ENCODE measurements around the gene CAT.
A peak's percentile ranks its signal among the peaks of the same experiment; 100 is the strongest.

CAT gene

DNA sequence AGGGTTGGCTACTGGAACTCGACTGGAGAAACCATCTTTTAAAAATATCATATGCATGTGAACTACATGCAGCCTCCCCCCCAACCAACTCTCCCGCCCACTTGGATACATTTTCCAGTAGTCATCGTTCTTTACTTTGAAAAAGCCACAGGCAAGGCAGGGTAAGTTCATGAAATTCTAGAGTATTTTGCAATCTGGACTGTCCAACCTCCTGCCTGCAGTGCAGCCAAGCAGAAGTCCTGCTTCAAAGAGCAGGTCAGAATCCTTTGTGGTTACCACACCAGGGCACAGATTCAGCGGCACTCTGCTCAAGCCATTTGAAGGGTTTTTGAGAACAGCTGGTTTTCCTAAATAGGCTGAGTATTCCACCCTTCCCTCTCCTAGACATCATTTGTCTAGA lies 62.8 kb downstream of the CAT start:
- DNase-seq, result no peak

DNA sequence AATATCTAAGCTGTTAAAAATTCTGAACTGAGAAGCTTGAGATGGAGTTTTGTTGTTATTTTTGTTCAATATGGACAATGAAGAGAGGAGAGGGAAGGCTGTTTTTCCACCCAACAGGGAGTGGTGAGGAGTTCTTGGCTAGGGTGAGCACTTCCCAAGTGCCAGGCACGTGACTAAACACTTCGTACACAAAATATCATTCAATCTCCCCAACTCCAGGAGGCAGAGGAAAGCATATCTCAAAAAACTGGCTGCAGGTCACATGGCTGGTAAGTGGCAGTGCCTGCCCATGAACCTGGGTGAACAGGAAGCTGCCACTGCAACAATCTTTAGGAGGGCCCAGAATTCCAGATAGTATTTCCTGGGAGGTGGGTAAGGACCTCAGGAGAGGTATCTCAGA lies 63.2 kb downstream of the CAT start:
- no peak for DNase-seq

DNA sequence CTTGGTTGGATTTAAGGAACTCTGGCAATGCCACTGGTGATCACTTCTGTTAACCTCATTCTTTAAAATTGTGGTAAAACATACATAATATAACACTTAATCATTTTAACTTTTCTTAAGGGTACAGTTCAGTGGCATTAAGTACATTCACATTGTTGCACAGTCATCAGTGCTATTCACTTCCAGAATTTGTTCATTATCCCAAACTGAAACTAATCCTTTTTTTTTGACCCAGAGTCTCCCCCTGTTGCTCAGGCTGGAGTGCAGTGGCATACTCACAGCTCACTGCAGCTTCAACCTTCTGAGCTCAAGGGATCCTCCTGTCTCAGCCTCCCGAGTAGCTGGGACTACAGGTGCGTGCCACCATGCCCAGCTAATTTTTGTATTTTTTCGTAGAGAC lies 64.2 kb downstream of the CAT start:
- DNase-seq, result no peak

DNA sequence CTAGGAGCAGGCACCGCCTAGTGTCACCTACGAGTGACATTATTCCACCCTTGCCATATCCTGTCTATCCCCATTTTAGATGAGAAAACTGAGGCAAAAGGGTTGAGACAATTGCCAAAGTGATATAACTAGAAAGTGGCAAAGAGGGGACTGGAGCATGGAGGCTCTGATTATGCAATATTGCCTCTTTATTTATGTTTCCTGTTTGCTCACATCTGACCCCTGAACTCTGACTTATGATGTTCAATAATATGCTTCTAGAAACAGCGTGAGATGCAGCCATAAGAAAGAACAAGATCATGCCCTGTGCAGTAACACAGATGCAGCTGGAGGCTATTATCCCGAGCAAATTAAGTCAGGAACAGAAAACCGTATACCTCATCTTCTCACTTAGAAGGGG lies 67.1 kb downstream of the CAT start:
- no peak for DNase-seq

DNA sequence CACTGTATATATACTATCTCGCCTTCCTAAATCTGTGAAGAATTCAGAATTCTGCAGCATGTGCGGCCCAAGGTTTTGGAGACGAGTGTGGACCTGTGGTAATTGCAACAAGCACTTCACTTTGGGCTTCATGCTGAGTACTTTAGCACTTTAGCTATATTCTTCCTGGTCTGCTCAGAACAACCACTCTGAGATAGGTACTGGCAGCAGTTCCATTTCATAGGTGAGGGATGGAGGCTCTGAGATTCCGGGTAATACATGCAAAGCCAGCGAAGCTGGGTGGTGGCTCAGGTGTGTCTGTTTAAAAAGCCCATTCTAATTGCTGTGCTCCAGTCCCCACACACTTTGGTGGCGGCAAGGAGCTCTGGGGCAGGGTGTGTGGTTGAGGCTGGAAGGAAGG lies 68.4 kb downstream of the CAT start:
- no peak for DNase-seq

DNA sequence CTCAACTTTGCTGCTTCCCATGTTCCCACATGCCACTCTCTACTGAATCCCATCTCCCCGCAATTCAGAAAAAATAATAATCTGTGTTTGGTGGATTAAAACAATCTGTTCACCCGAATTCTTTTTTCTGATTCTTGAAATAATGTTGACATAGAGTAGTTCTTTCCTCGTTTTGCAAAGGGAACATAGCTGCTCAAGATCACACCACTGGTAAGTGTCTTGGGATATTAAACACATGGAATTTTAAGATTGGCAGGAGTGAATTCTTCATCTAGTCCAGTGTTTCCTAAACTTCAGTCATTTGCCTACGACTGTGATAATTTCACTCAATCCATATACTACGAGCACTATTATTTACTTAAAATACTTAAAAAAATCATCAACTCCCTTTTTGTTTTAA lies 68.9 kb downstream of the CAT start:
- no peak for DNase-seq

DNA sequence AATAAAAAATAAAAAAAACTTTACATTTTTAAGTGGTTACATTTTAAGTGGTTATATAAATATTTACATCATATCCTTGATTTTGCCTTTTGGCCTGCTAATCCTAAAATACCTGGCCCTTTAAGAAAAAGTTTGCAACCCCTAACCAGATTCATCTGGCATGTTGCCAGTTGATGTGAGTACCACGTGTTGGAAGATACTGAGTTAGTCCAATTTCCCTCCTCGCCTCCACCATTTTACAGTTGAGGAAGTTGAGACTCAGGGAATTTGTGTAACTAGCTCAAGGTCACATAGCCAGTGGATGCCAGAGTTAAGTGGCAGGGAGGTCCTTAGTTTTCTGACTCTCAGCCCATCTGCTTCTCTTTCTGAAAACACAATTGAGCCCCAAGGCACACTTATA lies 69.8 kb downstream of the CAT start:
- DNase-seq, result no peak

DNA sequence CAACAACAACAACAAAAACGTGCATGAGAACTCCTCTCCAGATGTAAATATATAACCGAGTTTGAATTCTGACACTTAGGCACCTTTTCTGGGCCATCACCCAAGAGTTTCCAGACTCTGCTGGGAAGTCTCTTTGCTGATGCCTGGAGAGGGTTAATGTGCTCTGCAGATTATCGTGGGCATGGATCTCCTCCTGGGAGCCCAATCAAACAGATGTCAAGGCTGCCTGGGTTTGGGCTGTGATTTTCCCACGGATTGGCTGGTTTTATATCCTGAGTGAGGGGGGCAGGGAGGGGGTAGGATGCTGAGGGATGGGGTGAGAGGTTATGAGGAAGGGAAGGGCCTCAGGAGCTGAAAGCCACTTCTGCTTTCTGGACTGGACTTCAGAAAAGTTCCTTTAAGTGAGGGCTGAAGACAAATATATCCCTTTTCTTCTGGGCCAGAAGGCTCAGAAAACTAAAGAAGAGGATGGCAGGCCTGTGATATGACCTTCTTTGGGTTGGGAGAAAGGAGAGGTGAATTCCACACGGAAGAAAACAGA lies 70.7 kb downstream of the CAT start:
- no peak for DNase-seq

DNA sequence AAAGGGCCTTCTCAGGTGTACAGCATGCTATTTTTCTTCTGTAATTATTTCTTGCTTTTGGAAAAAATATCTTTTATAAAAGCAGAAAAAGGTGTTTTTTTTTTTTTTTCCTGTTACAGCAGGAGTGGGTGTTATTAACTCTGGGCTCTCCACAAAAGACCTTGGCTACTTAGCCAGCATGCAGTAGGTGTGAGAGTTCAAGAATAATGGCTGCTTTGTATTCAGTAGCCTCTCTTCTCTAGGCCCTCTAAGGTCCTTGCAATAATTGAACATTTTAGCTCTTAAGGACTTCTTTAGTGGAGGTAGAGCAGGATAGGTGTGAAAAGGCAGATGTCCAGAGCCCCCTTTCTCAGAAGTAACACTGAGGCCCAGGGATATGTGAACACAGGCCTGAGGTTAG lies 71.5 kb downstream of the CAT start:
- DNase-seq, result no peak

DNA sequence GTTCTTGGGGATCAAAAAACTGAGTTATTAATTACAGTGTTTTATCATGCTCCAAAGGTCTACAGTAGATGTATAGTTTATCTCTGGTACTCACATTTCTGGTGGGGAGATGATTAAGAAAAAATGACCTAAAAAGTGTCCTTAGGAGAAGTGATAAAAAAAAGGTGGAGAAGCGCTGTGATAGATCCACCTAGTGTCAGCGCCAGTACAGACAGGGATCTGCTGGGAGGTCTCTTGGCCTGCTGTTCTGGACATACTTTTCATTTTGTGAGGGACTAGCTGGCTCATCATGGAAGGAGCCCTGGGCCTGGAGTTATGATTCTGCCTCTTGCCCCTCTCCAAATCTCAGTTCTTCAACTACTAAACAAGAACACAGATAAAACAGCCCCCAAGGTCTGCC lies 71.9 kb downstream of the CAT start:
- DNase-seq, result no peak

DNA sequence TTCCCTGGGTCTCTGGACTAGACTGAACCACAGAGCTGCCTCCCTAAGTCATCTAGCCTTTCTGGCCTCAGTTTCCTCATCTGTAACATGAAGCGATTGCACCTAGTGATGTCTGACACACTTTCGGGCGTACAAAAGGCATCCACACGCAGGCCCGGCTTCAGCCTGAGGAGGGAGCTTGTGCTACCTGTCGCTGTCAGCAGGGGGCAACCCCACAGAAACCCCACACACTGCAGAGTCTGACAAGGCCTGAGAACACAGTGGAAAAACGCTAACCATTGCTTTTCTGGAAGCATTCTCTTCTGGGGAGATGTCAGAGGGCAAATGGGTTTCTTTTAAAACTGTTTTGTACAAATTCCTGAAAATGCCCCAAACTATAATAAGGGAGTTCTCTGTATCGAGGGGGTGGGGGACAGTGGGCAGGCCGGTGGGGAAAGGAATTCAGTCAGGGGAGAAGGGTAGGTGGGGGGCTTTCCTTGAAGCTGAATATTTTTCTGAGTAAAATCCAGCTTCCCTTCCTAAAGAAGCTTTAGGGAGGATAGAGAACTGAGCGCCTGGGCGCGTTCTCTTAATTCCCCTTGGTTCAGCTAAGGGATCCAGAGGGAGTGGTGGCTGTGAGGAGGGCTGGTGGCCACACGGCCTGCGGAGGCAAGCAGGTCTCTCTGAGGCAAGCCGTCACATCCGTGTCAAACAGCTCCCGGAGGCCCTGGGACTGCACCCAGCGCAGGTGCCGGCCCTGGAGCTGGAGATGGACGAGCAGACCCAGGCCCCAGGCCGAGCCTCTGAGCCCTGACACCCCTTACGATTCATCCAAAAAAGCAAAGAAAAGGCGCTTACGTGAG lies 74.3 kb downstream of the CAT start:
- peak; percentile 28 for DNase-seq

DNA sequence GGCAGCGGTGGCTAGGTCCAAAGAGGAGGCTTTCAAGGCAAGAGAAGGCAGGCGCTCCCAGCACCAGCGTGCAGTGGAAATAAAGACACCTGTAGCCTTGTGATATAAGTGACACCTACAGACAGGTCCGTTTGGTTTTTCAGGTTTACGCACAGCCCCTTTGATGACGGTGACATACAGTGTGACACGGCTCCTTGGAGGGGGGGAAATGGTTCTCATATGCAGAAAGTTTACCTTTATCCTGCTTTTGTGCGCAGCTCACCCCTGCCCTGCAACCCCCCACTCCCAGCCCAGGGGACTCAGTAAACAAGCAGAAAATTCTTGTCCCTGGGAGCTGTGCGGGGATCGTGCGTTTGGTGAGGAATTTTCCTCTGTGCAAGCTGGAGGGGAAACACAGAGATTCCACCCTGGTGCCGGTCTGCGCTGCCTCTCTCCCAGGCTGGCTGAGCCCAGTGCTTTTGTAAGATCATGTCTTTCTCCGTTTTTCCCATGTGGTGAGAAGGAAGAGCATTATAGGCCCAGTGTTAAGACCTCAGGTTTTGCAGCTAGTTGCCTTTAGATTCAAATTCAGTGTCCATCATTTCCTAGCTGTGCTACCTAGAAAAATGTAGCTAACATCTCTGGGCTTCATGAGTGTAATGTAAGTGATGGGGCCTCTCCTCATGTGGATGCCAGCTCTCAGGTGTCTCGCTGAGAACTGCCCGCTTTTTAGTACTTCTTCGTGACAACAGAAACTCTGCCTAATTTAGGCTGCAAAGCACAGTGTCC lies 75.1 kb downstream of the CAT start, which contains the start of gene ELF5:
TSS of gene ELF5 (minus strand) at position 113 of the 768 bp plus-strand sequence. CDS start 8,045 bp downstream, outside the sequence.
- DNase-seq, result no peak

DNA sequence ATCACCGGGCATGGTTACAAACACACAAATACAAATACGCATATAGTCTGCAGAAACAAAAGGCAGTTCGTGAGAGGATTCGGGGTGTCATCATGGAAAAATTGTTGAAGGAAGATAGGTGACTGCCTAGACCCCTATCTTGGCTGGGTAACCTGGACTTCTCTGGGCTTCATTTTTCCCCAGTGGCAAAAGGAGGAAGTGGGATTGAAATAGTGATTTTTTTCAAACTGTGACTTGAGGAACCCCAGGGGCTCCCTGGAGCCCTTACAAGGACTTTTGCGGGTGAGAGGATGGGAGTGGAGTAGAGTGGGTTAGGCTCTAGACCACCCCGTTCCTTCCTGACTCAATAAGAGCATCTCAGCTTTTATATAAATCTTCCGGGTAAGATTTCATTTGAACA lies 75.9 kb downstream of the CAT start:
- DNase-seq, result no peak

DNA sequence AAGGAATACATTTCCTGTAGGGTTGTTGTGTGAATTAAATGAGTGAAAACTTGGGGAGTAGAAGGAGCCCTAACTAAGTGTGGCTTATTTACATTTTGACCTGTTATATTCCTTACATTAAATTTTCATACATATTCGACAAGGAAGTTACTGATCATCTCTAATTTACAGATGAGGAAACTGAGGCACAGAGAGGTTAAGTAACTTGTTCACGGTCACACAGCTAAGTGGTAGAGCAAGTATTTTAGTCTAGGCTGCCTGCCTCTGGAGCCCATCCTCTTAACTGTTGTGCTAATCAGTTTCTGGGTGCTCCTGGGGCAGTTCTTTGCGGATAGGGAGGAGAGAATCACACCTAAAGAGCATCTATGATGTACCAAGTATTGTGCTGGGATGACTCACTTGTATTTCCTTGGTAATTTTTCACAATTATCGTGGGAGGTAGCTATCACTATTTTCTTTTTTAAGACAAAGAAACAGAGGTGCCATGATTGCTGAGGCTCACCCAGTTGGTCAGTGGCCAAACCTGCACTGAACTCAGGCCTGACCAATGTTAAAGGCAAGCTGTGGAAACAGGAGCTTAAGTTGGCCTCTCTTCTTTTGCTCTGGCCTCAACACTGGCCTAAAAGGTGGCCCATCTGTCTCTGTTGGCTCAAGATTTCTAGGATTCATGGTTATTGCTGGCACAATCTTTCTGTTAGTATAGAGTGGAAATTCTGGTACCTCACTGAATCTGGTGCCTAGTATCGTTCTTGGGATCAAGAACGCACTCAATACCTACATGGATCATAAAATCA lies 77.7 kb downstream of the CAT start:
- DNase-seq, result no peak

DNA sequence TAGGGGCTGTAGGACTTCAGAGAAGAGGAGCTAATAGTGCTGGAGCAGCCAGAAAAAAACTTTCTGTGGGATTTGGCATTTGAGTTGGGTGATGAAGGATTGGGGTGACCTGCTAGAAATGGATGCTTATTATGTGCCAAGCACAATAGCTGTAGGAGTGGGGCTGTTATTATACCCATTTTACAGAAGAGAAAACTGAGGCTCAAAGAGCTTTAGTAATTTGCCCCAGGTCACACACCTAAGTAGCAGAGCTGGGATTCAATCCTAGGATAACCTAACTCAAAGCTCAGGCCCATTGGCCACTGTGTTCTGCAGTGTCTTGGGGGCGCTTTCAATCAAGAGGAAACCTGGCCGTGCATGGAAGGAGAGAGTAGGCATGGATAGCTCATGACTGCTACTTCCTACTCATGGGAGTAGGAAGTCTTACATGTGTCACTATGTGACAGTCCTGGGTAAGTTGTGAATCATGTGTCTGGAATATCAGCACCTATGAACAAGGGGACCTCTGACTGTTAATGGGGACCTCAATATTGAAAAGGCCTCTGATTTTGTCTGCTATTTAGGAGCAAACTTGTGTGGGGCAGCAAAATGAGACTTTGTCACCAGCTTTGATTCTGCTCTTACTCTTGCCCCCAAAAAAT lies 81.0 kb downstream of the CAT start:
- DNase-seq, result no peak

DNA sequence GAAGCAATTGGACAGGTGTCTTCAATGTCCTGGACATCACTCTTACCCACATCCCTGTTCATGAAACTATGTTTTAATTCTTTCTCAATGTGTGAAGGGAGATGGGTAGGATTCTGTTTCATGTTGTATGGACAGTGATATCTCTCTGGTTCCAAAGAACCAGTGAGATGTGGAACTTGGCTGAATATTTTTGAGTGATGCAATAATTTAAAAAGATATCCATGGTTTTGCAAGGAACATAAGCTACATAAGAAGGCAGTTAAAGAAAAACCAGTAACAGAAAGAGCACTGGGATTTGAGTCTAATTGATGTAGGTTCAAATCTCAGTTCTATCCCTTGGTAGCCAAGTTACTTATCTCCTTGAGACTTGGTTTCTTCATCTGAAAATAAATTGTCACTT lies 82.5 kb downstream of the CAT start:
- no peak for DNase-seq

Measured in NCI-H526 treated with DMSO at 0.1 percent for 48 hours (cell line).